ENCODE data around the gene RPL10. TPM values are rescaled to one million over a fixed set of nuclear protein-coding genes. Genes with fewer than 3 reads are reported as not detected.

The RPL10 gene
- total RNA-seq: 3,679 and 4,783 TPM in 2 replicates

DNA sequence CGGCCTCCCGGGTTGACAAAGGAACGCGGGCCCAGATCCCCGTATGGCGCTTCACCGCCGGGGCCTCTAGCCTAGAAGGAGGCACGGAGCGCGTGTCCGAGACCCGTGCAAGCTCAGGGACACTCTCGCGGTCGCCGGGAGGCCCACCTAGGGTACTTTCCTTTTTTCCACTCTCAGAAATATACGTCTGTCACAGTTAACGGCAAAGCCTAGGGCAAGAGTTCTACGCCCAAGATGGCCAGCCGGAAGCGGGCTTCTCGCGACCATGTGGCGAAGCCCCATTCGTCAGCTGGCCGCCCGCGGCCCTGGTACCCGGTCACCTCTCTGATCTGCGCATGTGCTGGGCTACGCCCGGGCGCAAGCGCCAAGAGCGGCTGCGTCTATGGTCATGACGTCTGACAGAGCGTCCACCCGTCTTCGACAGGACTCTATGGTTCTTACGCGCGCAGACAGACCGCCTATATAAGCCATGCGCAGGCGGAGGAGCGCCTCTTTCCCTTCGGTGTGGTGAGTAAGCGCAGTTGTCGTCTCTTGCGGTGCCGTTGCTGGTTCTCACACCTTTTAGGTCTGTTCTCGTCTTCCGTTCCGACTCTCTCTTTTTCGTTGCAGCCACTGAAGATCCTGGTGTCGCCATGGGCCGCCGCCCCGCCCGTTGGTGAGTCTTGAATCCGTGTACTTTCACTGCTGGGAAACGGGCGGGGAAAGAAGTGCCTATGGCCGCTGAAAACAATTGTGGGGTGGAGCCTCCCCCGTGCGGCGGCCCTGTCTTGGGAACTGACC, at the start of gene RPL10:
RPL10 (plus strand) TSS at position 490 of the 780 bp plus-strand sequence; CDS start at position 633, 143 bp downstream.

DNA sequence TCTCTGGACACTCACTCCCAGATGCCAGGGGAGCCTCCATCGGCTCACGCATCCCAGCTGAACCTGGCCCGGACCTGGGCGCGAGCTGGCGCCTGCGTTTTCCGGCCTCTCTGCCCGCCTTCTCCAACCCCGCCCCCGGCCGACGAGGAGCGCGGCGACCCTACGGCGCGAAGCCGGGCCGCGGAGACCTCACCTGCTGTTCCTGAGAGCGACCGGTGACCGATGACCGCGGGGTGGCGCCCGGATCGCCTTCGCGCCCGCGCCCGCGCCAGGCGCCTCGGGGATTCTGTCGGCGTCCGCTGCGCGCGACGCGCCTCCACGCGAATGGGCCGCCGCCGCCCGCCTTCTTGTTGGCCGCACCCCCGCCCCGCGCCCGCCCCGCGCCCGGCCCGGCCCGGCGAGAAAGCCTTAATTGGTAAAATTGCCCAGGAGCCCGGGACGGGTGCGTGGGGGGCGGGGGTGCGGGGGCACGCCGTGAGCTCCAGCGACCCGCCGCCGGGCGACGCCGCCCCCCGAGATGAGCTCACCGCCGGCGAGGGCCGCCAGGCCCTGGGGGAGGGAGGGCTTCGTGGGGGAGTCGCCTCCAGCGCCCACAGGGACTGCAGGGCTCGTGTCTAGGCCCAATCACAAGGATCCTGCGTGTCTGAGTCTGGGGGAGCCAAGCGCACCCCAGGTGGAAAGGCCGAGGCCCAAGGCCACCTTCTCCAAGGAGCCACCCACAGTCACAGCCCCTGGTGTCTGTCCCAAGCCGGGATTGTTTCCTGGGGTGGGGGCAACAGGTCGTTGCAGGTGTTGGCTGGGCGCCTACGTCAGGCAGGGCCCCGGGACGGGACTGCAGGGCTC, 23.6 kb upstream of the RPL10 start, which contains the start of gene FLNA:
FLNA (minus strand) TSS at position 322 of the 843 bp plus-strand sequence. CDS start 3,389 bp downstream, outside the sequence.

DNA sequence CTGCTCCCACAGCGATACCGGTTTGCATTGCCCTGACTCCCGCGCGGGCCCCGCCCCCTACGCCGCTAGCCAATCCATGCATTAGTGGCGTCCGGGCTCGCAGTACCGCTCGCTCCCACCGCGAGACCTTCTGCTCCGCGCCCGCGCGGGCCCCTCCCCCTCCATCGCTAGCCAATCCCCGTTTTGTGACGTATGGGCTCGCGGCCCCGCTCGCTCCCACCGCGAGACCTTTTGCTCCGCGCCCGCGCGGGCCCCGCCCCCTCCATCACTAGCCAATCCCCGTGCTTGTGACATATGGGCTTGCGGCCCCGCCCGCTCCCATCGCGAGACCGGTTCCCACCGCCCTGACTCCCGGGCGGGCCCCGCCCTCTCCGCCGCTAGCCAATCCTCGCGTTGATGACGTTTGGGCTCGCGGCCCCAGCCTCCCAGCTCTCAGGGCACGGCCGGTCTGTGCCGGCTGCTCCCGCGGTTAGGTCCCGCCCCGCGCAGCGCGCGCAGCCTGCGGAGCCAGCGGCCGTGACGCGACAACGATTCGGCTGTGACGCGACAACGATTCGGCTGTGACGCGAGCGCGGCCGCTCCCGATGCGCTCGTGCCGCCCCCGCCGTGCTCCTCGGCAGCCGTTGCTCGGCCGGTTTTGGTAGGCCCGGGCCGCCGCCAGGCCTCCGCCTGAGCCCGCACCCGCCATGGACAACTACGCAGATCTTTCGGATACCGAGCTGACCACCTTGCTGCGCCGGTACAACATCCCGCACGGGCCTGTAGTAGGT, 19.2 kb upstream of the RPL10 start, which contains the start of gene EMD:
EMD (plus strand) TSS at position 497 of the 770 bp plus-strand sequence; CDS start at position 687, 190 bp downstream.

DNA sequence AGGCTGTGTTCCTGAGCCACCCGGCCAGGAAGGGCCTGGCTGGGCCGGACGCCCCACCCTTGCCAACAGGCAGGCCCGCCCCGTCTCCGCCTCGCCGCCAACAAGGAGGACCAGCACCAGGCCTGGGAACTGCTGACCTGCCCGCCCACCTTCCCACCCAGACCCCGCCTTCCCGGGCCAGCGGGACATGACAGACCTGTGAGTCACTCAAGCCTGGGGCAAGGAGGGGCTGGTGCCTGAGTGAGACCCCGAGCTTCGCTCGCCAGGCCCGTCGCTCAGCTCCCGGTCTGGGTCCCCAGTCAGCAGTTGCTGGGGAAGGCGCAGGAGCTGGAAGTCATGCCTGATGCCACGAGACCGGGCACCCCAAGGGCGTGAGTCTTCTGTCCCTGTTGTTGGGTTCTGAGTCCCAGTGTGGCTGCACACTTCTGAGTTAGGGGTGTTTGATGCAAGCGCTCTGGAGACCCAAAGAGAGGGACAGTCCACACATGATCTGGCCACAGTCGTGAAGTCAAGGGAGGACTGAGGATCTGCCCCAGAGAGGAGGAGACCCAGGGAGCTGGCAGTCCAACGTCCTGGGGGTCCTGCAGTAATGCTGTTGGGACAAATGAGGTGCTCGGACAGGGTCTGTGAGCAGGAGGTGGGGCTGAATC, 11.2 kb downstream of the RPL10 start, which contains the start of gene DNASE1L1:
DNASE1L1 (minus strand) TSS at position 33 of the 650 bp plus-strand sequence. CDS start 3,686 bp downstream, outside the sequence.

DNA sequence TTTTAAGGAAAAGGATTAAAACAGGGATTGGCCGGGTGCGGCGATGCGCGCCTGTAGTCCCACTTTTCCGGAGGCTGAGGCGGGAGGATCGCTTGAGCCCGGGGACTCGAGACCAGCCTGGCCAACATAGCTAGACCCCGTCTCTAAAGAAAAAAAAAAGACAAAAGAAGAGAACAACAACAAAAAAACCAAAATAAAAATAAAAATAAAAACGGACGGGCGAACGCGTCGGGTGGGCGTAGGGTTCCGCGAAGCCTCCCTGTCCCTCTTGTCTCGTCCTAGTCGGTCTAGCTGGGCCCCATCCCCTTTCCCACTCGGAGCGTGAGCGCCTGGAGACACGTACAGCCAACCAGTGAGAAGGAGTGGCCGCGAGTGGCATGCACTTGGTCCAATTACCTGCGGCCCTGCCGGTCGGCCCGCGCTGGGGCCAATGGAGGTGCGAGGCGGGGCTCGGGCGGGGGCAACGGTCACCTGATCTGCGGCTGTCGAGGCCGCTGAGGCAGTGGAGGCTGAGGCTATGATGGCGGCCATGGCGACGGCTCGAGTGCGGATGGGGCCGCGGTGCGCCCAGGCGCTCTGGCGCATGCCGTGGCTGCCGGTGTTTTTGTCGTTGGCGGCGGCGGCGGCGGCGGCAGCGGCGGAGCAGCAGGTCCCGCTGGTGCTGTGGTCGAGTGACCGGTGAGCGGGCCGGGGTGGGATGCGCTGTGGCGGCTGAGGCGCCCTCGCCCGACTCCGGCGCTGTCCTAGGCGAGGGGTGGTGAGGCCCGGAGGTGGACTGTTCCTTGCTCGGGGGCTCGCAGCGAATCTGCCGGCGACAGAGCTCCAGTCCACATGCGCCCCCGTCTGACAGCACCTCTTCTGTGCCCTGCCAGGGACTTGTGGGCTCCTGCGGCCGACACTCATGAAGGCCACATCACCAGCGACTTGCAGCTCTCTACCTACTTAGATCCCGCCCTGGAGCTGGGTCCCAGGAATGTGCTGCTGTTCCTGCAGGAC, 30.3 kb downstream of the RPL10 start, which contains the start of gene ATP6AP1:
ATP6AP1 (plus strand) TSS at position 502 of the 996 bp plus-strand sequence; CDS start at position 518, 16 bp downstream.

DNA sequence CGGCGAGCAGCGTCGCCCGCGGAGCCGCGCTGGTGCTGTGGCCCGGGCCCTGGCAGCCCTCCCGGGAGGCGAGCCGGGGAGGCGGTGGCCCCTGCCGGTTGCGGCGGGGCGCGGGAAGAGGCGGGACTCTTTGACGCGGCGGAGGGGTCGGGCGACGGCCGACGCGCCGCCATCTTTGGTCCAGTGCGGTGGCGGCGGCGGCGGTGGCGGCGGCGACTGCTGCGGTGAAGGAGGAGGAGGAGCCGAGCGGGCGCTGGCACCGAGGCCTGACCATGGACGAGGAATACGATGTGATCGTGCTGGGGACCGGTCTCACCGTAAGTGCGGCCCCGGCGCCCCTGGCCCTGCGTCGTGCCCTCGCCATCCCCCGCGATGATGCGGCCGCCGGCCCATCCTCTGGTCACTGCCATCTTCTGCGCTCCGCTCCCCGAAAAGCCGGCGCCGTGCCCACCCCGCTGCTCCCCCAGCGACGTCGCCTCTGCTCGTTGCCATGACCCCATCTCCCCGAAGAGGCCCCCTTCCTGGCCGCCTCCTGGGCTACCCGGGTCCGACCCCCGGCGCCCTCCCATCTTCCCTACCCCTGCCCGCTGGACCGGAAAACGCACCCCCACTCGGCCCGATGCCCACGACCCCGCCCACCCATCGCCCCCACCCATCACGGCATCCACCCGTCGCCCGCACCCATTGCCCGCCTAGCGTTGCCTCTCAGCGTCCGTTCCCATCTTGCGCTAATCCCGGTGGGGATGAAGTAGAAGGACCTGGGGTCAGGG, 39.0 kb downstream of the RPL10 start, which contains the start of gene GDI1:
GDI1 (plus strand) TSS at position 172 of the 770 bp plus-strand sequence; CDS start at position 273, 101 bp downstream.

DNA sequence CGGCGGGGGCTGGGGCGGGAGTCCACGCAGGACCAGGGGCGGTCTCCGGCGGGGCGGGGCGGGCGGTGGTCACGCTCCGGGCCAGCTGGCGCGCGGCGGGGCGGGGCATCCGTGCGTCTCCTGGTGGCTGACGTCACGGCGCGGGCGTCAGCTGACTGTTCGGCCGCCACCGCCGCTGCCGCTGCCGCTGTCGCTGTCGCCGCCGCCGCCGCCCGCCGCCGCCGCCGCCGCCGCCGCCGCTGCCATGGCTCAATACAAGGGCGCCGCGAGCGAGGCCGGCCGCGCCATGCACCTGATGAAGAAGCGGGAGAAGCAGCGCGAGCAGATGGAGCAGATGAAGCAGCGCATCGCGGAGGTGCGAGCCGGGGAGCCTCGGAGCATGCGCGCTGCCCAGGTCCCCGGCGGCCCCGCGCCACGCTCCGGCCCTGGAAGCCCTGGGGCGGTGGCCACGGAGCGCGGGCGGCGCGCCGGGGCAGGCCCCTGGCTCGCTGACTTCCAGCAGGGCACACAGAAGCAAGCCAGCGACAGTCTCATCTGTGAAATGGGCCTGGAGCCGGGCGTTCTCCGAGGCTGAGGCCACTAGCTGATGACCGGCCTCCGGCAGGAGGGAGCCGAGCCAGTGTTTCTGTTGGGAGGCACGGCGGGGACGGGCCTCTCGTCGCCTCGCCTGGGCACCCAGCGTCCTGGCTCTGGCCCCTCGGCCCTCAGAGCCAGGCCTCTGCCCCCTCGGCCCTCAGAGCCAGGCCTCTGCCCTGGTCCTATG, 46.0 kb downstream of the RPL10 start, which contains the start of gene FAM50A:
FAM50A (plus strand) TSS at position 150 of the 763 bp plus-strand sequence; CDS start at position 245, 95 bp downstream.

Other genes with a start within 250 kb of the RPL10 start
- not detected in 2 replicates for gene OPN1MW, start 215.8 kb upstream of the RPL10 start, total RNA-seq
- gene OPN1MW2, start 178.6 kb upstream of the RPL10 start, total RNA-seq: not detected in 2 replicates
- not detected in 2 replicates for gene OPN1MW3, start 140.8 kb upstream of the RPL10 start, total RNA-seq
- not detected in 2 replicates for gene TEX28, start 103.3 kb upstream of the RPL10 start, total RNA-seq
- gene TKTL1, start 102.6 kb upstream of the RPL10 start, total RNA-seq: not detected in 2 replicates
- gene FLNA, start 23.7 kb upstream of the RPL10 start, total RNA-seq: 3,018 and 4,172 TPM in 2 replicates
- 19.0 and 21.5 TPM in 2 replicates for gene EMD, start 19.1 kb upstream of the RPL10 start, total RNA-seq
- 116 and 119 TPM in 2 replicates for gene DNASE1L1, start 10.9 kb downstream of the RPL10 start, total RNA-seq
- 14.8 and 15.2 TPM in 2 replicates for gene TAFAZZIN, start 13.2 kb downstream of the RPL10 start, total RNA-seq
- 125 and 186 TPM in 2 replicates for gene ATP6AP1, start 30.3 kb downstream of the RPL10 start, total RNA-seq
- 102 and 174 TPM in 2 replicates for gene GDI1, start 38.8 kb downstream of the RPL10 start, total RNA-seq
- 73.1 and 81.4 TPM in 2 replicates for gene FAM50A, start 45.8 kb downstream of the RPL10 start, total RNA-seq
- gene PLXNA3, start 59.9 kb downstream of the RPL10 start, total RNA-seq: 29.4 and 65.7 TPM in 2 replicates
- gene LAGE3, start 80.9 kb downstream of the RPL10 start, total RNA-seq: 12.9 and 44.5 TPM in 2 replicates
- gene UBL4A, start 88.2 kb downstream of the RPL10 start, total RNA-seq: 55.2 and 63.8 TPM in 2 replicates
- gene SLC10A3, start 92.3 kb downstream of the RPL10 start, total RNA-seq: 29.1 and 54.4 TPM in 2 replicates
- 34.4 and 35.0 TPM in 2 replicates for gene FAM3A, start 117.9 kb downstream of the RPL10 start, total RNA-seq
- 52.6 and 106 TPM in 2 replicates for gene G6PD, start 148.5 kb downstream of the RPL10 start, total RNA-seq
- 13.7 TPM in 2 replicates for gene IKBKG, start 149.2 kb downstream of the RPL10 start, total RNA-seq
- gene CTAG1A, start 186.8 kb downstream of the RPL10 start, total RNA-seq: not detected in 2 replicates
- gene CTAG1B, start 220.9 kb downstream of the RPL10 start, total RNA-seq: not detected in 2 replicates